Measurements from ENCODE around the gene SEMA4B.

DNA sequence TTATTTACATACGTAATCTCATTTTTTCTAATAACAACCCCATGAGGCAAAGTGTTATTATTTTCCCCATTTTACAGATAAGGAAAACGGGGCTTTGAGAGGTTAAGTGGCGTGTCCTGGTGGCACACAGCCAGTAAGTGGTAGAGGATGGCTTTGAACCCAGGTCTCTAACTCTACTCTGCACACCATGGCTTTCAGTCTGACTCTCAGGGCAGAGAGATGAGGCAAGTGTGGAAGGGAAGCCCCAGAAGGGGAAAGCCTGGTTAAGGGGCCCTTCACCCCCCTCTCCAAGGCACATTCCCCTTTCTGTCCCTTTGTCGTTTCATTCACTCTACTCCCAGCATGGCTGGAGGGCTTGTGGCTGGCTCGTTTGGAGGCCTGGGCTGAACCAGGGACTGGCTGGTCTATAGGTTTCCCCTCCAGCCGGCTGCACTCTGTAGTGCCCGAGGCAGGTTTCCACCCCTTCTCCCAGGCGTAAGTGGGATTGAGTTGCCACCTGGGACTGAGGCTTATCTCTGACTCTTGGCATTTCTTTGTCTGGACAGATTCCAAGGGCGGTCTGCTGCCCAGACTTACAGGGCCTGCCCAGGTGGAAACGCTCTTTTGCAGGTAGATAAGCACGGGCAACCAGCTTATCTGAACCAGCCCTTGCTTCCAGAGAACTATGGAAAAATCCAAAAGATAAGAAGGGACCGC is 12.1 kb downstream of the SEMA4B start:
- TF ChIP-seq, protein P1, sequence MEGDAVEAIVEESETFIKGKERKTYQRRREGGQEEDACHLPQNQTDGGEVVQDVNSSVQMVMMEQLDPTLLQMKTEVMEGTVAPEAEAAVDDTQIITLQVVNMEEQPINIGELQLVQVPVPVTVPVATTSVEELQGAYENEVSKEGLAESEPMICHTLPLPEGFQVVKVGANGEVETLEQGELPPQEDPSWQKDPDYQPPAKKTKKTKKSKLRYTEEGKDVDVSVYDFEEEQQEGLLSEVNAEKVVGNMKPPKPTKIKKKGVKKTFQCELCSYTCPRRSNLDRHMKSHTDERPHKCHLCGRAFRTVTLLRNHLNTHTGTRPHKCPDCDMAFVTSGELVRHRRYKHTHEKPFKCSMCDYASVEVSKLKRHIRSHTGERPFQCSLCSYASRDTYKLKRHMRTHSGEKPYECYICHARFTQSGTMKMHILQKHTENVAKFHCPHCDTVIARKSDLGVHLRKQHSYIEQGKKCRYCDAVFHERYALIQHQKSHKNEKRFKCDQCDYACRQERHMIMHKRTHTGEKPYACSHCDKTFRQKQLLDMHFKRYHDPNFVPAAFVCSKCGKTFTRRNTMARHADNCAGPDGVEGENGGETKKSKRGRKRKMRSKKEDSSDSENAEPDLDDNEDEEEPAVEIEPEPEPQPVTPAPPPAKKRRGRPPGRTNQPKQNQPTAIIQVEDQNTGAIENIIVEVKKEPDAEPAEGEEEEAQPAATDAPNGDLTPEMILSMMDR (IDR thresholded peaks at IDR 0.05; ENCODE audit: insufficient read depth, low read length), result no peak
- TF ChIP-seq, protein P2, sequence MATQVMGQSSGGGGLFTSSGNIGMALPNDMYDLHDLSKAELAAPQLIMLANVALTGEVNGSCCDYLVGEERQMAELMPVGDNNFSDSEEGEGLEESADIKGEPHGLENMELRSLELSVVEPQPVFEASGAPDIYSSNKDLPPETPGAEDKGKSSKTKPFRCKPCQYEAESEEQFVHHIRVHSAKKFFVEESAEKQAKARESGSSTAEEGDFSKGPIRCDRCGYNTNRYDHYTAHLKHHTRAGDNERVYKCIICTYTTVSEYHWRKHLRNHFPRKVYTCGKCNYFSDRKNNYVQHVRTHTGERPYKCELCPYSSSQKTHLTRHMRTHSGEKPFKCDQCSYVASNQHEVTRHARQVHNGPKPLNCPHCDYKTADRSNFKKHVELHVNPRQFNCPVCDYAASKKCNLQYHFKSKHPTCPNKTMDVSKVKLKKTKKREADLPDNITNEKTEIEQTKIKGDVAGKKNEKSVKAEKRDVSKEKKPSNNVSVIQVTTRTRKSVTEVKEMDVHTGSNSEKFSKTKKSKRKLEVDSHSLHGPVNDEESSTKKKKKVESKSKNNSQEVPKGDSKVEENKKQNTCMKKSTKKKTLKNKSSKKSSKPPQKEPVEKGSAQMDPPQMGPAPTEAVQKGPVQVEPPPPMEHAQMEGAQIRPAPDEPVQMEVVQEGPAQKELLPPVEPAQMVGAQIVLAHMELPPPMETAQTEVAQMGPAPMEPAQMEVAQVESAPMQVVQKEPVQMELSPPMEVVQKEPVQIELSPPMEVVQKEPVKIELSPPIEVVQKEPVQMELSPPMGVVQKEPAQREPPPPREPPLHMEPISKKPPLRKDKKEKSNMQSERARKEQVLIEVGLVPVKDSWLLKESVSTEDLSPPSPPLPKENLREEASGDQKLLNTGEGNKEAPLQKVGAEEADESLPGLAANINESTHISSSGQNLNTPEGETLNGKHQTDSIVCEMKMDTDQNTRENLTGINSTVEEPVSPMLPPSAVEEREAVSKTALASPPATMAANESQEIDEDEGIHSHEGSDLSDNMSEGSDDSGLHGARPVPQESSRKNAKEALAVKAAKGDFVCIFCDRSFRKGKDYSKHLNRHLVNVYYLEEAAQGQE (IDR thresholded peaks at IDR 0.05; ENCODE audit: insufficient replicate concordance, low read depth), result no peak
- no peak for TF ChIP-seq POLR2AphosphoS5 (IDR thresholded peaks at IDR 0.05; ENCODE audit: low read depth)
- no peak for TF ChIP-seq GABPA (IDR thresholded peaks at IDR 0.05; ENCODE audit: low read depth)
- TF ChIP-seq SPI1 (IDR thresholded peaks at IDR 0.05; ENCODE audit: borderline replicate concordance, low read depth), result no peak

All from HL-60 (cell line).